KMS-11 (cell line): Measurements from ENCODE around the gene GFI1.

Experiments
- H2AFZ ChIP-seq: fragments of 200-600 bp; sonication (generic); 2 replicates; pipeline ENCODE4 v1.6.1; 2016; ENCODE audit warnings: antibody characterized with exemption, mixed run types, low read depth
- H3K27ac ChIP-seq: fragments of 200-600 bp; sonication (generic); 2 replicates; pipeline ENCODE4 v1.6.1; 2016; ENCODE audit warnings: mild to moderate bottlenecking, mixed run types
- H3K27me3 ChIP-seq: fragments of 200-600 bp; sonication (generic); 2 replicates; pipeline ENCODE4 v1.6.1; 2017; ENCODE audit warnings: mild to moderate bottlenecking, low read depth, mixed run types, moderate library complexity; ENCODE audit not compliant: insufficient read depth
- H3K36me3 ChIP-seq: fragments of 200-600 bp; sonication (generic); 2 replicates; pipeline ENCODE4 v1.6.1; 2017; ENCODE audit warnings: mild to moderate bottlenecking, mixed run types; ENCODE audit not compliant: insufficient read depth
- H3K4me1 ChIP-seq: fragments of 200-600 bp; sonication (generic); 2 replicates; pipeline ENCODE4 v1.6.1; 2016; ENCODE audit warnings: mild to moderate bottlenecking, low read depth, mixed run types; ENCODE audit not compliant: poor library complexity, severe bottlenecking
- H3K4me2 ChIP-seq: fragments of 200-600 bp; sonication (generic); 2 replicates; pipeline ENCODE4 v1.7.0; 2016; ENCODE audit warnings: mild to moderate bottlenecking, mixed run types
- H3K4me3 ChIP-seq: fragments of 200-600 bp; sonication (generic); IDR thresholded peaks from 2 replicates; pipeline ENCODE4 v1.6.1; 2017; ENCODE audit warnings: low read depth, low read length, mixed read lengths; ENCODE audit not compliant: insufficient read depth
- H3K79me2 ChIP-seq: fragments of 200-600 bp; sonication (generic); 2 replicates; pipeline ENCODE4 v1.6.1; 2016; ENCODE audit warnings: low read depth, mixed run types; ENCODE audit not compliant: insufficient read depth
- H3K9ac ChIP-seq: fragments of 200-600 bp; sonication (generic); 2 replicates; pipeline ENCODE4 v1.6.1; 2016; ENCODE audit warnings: mild to moderate bottlenecking, mixed run types
- H4K20me1 ChIP-seq: fragments of 200-600 bp; sonication (generic); 2 replicates; pipeline ENCODE4 v1.6.1; 2016; ENCODE audit warnings: mild to moderate bottlenecking, mixed run types; ENCODE audit not compliant: insufficient read depth
- TF ChIP-seq, protein P1 (sequence below): fragments of 200-600 bp; sonication (generic); conservative IDR thresholded peaks from 2 replicates; pipeline ENCODE4 v1.6.1; 2017; ENCODE audit warnings: low read depth, mild to moderate bottlenecking, antibody characterized with exemption, low read length, moderate library complexity, mixed read lengths

GFI1 gene

GRCh38 chr1:92425617-92426016 lies 61.1 kb downstream of the GFI1 start:
- TF ChIP-seq, protein P1, sequence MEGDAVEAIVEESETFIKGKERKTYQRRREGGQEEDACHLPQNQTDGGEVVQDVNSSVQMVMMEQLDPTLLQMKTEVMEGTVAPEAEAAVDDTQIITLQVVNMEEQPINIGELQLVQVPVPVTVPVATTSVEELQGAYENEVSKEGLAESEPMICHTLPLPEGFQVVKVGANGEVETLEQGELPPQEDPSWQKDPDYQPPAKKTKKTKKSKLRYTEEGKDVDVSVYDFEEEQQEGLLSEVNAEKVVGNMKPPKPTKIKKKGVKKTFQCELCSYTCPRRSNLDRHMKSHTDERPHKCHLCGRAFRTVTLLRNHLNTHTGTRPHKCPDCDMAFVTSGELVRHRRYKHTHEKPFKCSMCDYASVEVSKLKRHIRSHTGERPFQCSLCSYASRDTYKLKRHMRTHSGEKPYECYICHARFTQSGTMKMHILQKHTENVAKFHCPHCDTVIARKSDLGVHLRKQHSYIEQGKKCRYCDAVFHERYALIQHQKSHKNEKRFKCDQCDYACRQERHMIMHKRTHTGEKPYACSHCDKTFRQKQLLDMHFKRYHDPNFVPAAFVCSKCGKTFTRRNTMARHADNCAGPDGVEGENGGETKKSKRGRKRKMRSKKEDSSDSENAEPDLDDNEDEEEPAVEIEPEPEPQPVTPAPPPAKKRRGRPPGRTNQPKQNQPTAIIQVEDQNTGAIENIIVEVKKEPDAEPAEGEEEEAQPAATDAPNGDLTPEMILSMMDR: no peak
- Histone ChIP-seq H3K36me3 (no peaks in the 10 kb centered on the region), H3K27ac (no peak overlapping the region), H2AFZ (no peak overlapping the region), H3K4me2 (no peak overlapping the region), H3K4me3 (no peak overlapping the region), H3K79me2 (no peaks in the 10 kb centered on the region), H3K4me1 (no peaks in the 10 kb centered on the region), H3K27me3 (no peaks in the 10 kb centered on the region), H4K20me1 (no peaks in the 10 kb centered on the region), H3K9ac (no peak overlapping the region)
